Measurements from ENCODE around the gene HSF5. TPM values are rescaled to one million over a fixed set of nuclear protein-coding genes. Genes with fewer than 3 reads are reported as not detected.
A peak's percentile ranks its signal among the peaks of the same experiment; 100 is the strongest.

Gene HSF5
- total RNA-seq, 1 donor from 2014 or later, result not detected

DNA sequence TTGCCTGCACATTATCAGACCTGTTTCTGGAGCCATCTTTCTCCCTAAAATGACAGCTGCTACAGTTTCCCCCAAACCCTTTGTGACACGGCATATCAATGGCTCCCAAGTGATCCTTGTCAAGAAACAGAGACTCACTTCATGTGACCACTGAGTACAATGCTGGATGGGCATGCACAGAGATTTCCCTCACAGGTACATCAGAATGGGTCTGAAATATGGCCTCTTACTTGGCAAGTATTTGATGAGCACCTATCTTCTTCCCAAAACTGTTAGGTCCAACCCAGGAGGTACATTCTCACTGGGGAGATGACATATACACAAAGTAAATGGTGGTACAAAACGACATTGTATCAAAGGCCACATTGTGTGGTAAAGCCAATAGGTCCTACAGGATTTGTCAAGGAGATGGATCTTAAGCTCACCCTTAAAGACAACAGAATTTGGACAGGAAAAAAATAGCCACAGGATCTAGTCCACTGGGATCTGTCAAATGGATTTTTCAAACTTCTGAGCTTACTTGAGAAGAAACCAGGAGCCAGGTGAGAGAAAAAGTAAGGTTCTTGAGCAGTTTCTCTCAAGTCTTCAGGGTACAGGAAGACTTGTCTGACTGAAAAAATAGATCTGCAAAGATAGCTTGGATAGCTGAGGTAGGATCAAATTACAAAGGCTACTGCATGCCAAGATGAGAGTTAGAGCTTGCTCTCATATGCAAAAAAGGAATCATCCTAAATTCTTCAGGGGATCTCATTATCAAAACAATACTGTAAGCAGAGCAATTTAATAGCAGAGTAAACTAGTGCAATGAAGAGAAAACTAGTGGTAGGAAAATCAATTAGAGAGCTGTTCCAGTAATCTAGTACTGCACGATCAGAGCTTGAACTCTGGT, 99.7 kb downstream of the HSF5 start:
- Histone ChIP-seq H4K20me1 (ENCODE audit: low read depth) (no peaks in the 10 kb centered on the region), H3K4me3 (no peak overlapping the region), H3K4me1 (peaks cover 17% of the 10 kb centered on the region), H3K36me3 (no peaks in the 10 kb centered on the region), H3F3A (ENCODE audit: low read depth) (no peaks in the 10 kb centered on the region), H2AFZ (replicated peaks) (peak overlapping the region; percentile 23), H3K27ac (no peak overlapping the region), H3K4me2 (peak overlapping the region; percentile 20), H3K79me2 (ENCODE audit: low read depth) (no peaks in the 10 kb centered on the region), H3K27me3 (no peaks in the 10 kb centered on the region), H3K9ac (no peak overlapping the region), H3K9me3 (ENCODE audit: low read depth) (no peaks in the 10 kb centered on the region)
- no peak for DNase-seq (ENCODE audit: low spot score)
- TF ChIP-seq CTCF (IDR thresholded peaks at IDR 0.05) (no peak), EZH2phosphoT487 (IDR thresholded peaks at IDR 0.05) (no peak), EZH2 (IDR thresholded peaks at IDR 0.05) (no peak)
- no peak overlapping the region for H3K4me3 Mint-ChIP-seq
- no peaks in the 10 kb centered on the region for H3K9me3 Mint-ChIP-seq
- peaks cover 28% of the 10 kb centered on the region for H3K4me1 Mint-ChIP-seq
- H3K27ac Mint-ChIP-seq, result no peak overlapping the region
- peaks cover 6% of the 10 kb centered on the region for H3K27me3 Mint-ChIP-seq (ENCODE audit: insufficient read depth, low read depth)
- H3K36me3 Mint-ChIP-seq, result no peaks in the 10 kb centered on the region

DNA sequence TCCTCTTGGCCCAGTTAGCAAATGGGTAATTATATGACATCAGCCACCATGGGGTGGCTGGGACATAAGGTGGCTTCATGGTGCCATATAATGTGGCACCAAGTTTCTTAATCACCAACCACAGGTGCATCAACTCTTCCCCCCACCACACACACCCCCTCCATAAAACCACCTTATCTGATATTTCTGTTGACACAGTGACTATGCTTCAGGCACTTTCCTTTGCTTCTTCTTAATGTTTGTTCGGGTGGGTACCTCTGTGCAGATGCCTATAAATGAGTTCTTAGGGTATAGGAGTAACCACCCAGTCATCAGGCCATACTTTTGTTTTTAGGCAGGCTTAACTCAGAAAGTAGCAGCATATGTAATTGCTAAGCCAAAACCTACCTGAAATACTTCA, 100.4 kb downstream of the HSF5 start:
- no peak overlapping the region for H3K4me3 Mint-ChIP-seq
- Histone ChIP-seq H3K36me3 (no peaks in the 10 kb centered on the region), H3K9ac (no peak overlapping the region), H3K27ac (no peak overlapping the region), H2AFZ (replicated peaks) (no peak overlapping the region), H3K79me2 (ENCODE audit: low read depth) (no peaks in the 10 kb centered on the region), H4K20me1 (ENCODE audit: low read depth) (no peaks in the 10 kb centered on the region), H3K4me3 (no peak overlapping the region), H3F3A (ENCODE audit: low read depth) (no peaks in the 10 kb centered on the region), H3K27me3 (no peaks in the 10 kb centered on the region), H3K4me1 (peaks cover 17% of the 10 kb centered on the region), H3K4me2 (no peak overlapping the region), H3K9me3 (ENCODE audit: low read depth) (no peaks in the 10 kb centered on the region)
- TF ChIP-seq EZH2phosphoT487 (IDR thresholded peaks at IDR 0.05) (no peak), CTCF (IDR thresholded peaks at IDR 0.05) (no peak), EZH2 (IDR thresholded peaks at IDR 0.05) (no peak)
- H3K4me1 Mint-ChIP-seq, result peaks cover 28% of the 10 kb centered on the region
- DNase-seq (ENCODE audit: low spot score), result no peak
- H3K27me3 Mint-ChIP-seq (ENCODE audit: insufficient read depth, low read depth), result peaks cover 6% of the 10 kb centered on the region
- no peak overlapping the region for H3K27ac Mint-ChIP-seq
- H3K9me3 Mint-ChIP-seq, result no peaks in the 10 kb centered on the region
- no peaks in the 10 kb centered on the region for H3K36me3 Mint-ChIP-seq

GRCh38 chr17:58386708-58387107, 101.5 kb downstream of the HSF5 start:
- Mint-ChIP-seq H3K36me3 (no peaks in the 10 kb centered on the region), H3K27ac (no peak overlapping the region), H3K9me3 (no peaks in the 10 kb centered on the region), H3K4me3 (no peak overlapping the region), H3K27me3 (ENCODE audit: insufficient read depth, low read depth) (peaks cover 6% of the 10 kb centered on the region), H3K4me1 (peaks cover 35% of the 10 kb centered on the region)
- H3K27ac ChIP-seq, result no peak overlapping the region
- TF ChIP-seq CTCF (IDR thresholded peaks at IDR 0.05) (no peak), EZH2phosphoT487 (IDR thresholded peaks at IDR 0.05) (no peak), EZH2 (IDR thresholded peaks at IDR 0.05) (no peak)
- H3K27me3 ChIP-seq, result no peaks in the 10 kb centered on the region
- no peak overlapping the region for H3K4me2 ChIP-seq
- H3K4me1 ChIP-seq, result peaks cover 17% of the 10 kb centered on the region
- H3F3A ChIP-seq (ENCODE audit: low read depth), result no peaks in the 10 kb centered on the region
- no peaks in the 10 kb centered on the region for H3K79me2 ChIP-seq (ENCODE audit: low read depth)
- no peak overlapping the region for H2AFZ ChIP-seq (replicated peaks)
- H3K9me3 ChIP-seq (ENCODE audit: low read depth), result no peaks in the 10 kb centered on the region
- H3K36me3 ChIP-seq, result no peaks in the 10 kb centered on the region
- H3K9ac ChIP-seq, result no peak overlapping the region
- no peaks in the 10 kb centered on the region for H4K20me1 ChIP-seq (ENCODE audit: low read depth)
- H3K4me3 ChIP-seq, result no peak overlapping the region
- DNase-seq (ENCODE audit: low spot score), result no peak

Data from neural progenitor cell (in vitro differentiated cells).